GM23248 (cell line): ENCODE results near the gene TRIO.

Experiments
- EZH2 ChIP-seq: fragments of 200-600 bp; sonication (generic); IDR thresholded peaks from 2 replicates; pipeline ENCODE4 v1.6.1; 2018; ENCODE audit warnings: antibody characterized with exemption, mild to moderate bottlenecking; ENCODE audit not compliant: insufficient read depth, poor library complexity, severe bottlenecking
- EZH2phosphoT487 ChIP-seq: fragments of 200-600 bp; sonication (generic); IDR thresholded peaks from 2 replicates; pipeline ENCODE4 v1.6.1; 2018; ENCODE audit warnings: antibody characterized with exemption, moderate library complexity, mild to moderate bottlenecking, low read depth; ENCODE audit not compliant: insufficient read depth

- no peak for TF ChIP-seq EZH2phosphoT487
- TF ChIP-seq EZH2 = no peak
These were observed 34.5 kb downstream of the TRIO start for GRCh38 chr5:14177634-14178033.
